ENCODE results near the gene HK3. TPM values are rescaled to one million over a fixed set of nuclear protein-coding genes. Genes with fewer than 3 reads are reported as not detected.

HK3 gene
- total and polyA plus RNA-seq, 2 donors from 2014 or later, result 2.0 to 21.2 TPM

- H3K27me3 ChIP-seq (ENCODE audit: control insufficient read depth, insufficient read depth, low read length), result no peaks in the 10 kb centered on the region
- H3K4me1 ChIP-seq (ENCODE audit: control insufficient read depth in 2 of 3, insufficient read depth in 2 of 3, low read depth in 1 of 3, low read length in 3 of 3), result no peaks in the 10 kb centered on the region
- no peak overlapping the region for H3K9ac ChIP-seq (ENCODE audit: low read length in 3 of 3)
- TF ChIP-seq, protein P1, sequence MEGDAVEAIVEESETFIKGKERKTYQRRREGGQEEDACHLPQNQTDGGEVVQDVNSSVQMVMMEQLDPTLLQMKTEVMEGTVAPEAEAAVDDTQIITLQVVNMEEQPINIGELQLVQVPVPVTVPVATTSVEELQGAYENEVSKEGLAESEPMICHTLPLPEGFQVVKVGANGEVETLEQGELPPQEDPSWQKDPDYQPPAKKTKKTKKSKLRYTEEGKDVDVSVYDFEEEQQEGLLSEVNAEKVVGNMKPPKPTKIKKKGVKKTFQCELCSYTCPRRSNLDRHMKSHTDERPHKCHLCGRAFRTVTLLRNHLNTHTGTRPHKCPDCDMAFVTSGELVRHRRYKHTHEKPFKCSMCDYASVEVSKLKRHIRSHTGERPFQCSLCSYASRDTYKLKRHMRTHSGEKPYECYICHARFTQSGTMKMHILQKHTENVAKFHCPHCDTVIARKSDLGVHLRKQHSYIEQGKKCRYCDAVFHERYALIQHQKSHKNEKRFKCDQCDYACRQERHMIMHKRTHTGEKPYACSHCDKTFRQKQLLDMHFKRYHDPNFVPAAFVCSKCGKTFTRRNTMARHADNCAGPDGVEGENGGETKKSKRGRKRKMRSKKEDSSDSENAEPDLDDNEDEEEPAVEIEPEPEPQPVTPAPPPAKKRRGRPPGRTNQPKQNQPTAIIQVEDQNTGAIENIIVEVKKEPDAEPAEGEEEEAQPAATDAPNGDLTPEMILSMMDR (IDR thresholded peaks at IDR 0.05; ENCODE audit: borderline replicate concordance, extremely low read depth, insufficient read depth), result no peak
- FAIRE-seq (no peak), DNase-seq (peak in 1 of 5 donors; percentile 56)
- H3K27ac ChIP-seq (ENCODE audit: low read depth in 2 of 2, low read length in 2 of 2), result no peak overlapping the region
- no peaks in the 10 kb centered on the region for H3K36me3 ChIP-seq (ENCODE audit: control insufficient read depth in 2 of 3, insufficient read depth in 3 of 3, low read length in 3 of 3)
- no peaks in the 10 kb centered on the region for H3K9me3 ChIP-seq (ENCODE audit: control insufficient read depth in 2 of 3, insufficient read depth in 1 of 3, low read length in 3 of 3)
- H3K4me3 ChIP-seq (ENCODE audit: low read length in 3 of 3), result no peak overlapping the region
- intact Hi-C loops (cut with DNase I), result no loop called here
These were observed 45.9 kb downstream of the HK3 start for GRCh38 chr5:176853151-176853778.

DNA sequence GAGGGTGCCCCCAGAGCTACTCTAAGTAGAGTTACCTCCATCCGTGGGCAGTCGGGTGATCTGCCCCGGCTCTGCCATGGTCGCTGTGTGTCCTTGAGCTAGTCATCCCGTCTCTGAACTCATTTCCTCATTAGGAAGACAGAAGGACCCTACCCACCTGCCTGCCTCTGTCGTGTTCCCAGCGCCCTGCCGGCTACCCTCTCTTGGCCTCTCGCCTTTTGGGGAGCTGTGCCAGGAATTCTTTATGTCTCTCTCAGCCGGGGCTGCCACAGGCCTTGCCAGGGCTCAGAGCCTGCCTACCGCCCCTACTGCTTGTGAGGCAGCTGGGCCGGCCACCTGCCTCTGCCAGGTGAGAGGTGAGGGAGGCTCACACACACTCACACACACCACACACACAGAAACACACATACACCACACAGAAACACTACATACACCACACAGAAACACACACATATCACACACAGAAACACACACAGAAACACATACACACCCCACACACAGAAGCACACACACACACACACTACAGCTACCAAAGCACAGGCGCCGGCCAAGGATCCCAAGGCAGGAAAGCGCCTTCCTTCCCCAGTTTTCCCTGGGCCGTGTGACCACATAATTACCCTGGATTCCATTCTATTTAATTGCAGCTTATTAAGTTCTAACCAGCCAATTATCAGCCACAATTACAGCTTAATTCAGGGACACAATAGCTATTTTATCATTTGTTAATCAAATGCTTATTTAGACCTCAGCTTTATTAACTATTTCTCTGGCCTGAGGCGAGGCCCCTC lies 47.1 kb downstream of the HK3 start:
- intact Hi-C loops (cut with DNase I), result no loop called here
- H3K9me3 ChIP-seq (ENCODE audit: control insufficient read depth in 2 of 3, insufficient read depth in 1 of 3, low read length in 3 of 3), result no peaks in the 10 kb centered on the region
- FAIRE-seq, result no peak
- no peaks in the 10 kb centered on the region for H3K4me1 ChIP-seq (ENCODE audit: control insufficient read depth in 2 of 3, insufficient read depth in 2 of 3, low read depth in 1 of 3, low read length in 3 of 3)
- no peaks in the 10 kb centered on the region for H3K36me3 ChIP-seq (ENCODE audit: control insufficient read depth in 2 of 3, insufficient read depth in 3 of 3, low read length in 3 of 3)
- no peak for DNase-seq
- TF ChIP-seq, protein P1 (IDR thresholded peaks at IDR 0.05; ENCODE audit: borderline replicate concordance, extremely low read depth, insufficient read depth), result no peak
- H3K27me3 ChIP-seq (ENCODE audit: control insufficient read depth, insufficient read depth, low read length), result no peaks in the 10 kb centered on the region
- H3K4me3 ChIP-seq (ENCODE audit: low read length in 3 of 3), result no peak overlapping the region
- H3K27ac ChIP-seq (ENCODE audit: low read depth in 2 of 2, low read length in 2 of 2), result no peak overlapping the region
- H3K9ac ChIP-seq (ENCODE audit: low read length in 3 of 3), result no peak overlapping the region

DNA sequence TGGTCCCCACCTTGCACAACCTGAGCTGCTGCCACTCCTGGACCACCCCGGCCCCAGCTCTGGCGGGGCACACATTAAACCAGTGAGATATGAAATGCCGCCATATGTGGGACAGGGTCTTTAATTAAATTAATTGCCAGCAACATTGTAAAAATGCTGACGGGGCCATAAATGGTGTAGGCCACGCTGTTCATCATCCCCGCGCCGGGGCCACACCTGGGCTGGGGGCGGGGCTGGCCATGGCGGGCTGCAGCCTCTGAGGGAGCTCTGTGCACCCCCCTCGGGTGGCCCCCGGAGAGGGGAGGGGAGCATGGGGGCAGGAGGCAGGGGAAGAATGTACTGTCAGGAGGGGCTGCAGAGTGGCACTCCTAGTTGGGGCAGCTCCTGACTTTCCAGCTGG lies 47.8 kb downstream of the HK3 start:
- Histone ChIP-seq H3K36me3 (ENCODE audit: control insufficient read depth in 2 of 3, insufficient read depth in 3 of 3, low read length in 3 of 3) (no peaks in the 10 kb centered on the region), H3K4me1 (ENCODE audit: control insufficient read depth in 2 of 3, insufficient read depth in 2 of 3, low read depth in 1 of 3, low read length in 3 of 3) (no peaks in the 10 kb centered on the region), H3K9ac (ENCODE audit: low read length in 3 of 3) (no peak overlapping the region), H3K27me3 (ENCODE audit: control insufficient read depth, insufficient read depth, low read length) (no peaks in the 10 kb centered on the region), H3K9me3 (ENCODE audit: control insufficient read depth in 2 of 3, insufficient read depth in 1 of 3, low read length in 3 of 3) (no peaks in the 10 kb centered on the region), H3K27ac (ENCODE audit: low read depth in 2 of 2, low read length in 2 of 2) (no peak overlapping the region), H3K4me3 (ENCODE audit: low read length in 3 of 3) (no peak overlapping the region)
- TF ChIP-seq, protein P1 (IDR thresholded peaks at IDR 0.05; ENCODE audit: borderline replicate concordance, extremely low read depth, insufficient read depth), result no peak
- FAIRE-seq (no peak), DNase-seq (peak in 1 of 5 donors; percentile 58)
- intact Hi-C loops (cut with DNase I), result no loop called here

All from kidney (tissue), 14 donors.